GM21447 (cell line): Measurements from ENCODE around the gene CDO1.

ENCODE experiments used
- ATAC-seq: cut with Tn5 transposase; IDR thresholded peaks from one replicate; pipeline ENCODE4 v1.9.1; 2021; ENCODE audit not compliant: unreplicated experiment

Gene CDO1

DNA sequence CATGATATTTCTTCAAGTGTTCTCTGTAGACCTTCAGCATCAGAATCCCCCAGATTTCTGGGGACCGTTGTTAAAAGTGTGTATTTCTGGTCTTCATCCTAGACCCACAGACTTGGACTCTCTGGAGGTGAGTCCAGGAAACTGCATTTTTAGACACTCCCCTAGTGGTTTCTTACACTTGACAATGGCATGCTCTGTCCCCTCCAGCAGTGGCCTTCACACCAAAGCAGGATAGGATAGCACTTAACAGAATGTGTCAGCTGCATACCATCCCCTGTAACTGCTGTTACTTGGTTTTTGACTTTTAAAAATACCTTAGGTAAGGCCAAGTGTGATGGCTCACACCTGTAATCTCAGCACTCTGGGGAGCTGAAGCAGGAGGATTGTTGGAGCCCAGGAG is 20.8 kb downstream of the CDO1 start:
- no peak for ATAC-seq

DNA sequence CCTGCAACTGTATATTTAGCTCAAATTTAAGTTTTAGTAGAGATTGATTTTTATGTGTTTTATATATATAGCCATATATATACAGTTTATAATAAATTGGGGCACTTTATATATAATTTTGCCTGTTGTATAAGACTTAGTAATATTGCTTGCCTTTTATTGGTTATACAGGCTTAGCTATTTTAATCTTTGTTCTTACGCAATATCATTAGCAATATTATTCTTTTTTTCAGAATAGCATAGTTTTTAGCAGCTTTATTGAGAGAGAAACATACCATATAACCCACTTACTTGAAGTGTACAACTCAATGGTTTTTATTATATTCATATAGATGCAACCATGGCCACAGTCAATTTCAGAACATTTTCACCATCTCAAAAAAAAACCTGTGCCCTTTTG is 28.0 kb downstream of the CDO1 start:
- ATAC-seq, result no peak

GRCh38 chr5:115787426-115787825 is 29.0 kb downstream of the CDO1 start:
- ATAC-seq, result no peak

DNA sequence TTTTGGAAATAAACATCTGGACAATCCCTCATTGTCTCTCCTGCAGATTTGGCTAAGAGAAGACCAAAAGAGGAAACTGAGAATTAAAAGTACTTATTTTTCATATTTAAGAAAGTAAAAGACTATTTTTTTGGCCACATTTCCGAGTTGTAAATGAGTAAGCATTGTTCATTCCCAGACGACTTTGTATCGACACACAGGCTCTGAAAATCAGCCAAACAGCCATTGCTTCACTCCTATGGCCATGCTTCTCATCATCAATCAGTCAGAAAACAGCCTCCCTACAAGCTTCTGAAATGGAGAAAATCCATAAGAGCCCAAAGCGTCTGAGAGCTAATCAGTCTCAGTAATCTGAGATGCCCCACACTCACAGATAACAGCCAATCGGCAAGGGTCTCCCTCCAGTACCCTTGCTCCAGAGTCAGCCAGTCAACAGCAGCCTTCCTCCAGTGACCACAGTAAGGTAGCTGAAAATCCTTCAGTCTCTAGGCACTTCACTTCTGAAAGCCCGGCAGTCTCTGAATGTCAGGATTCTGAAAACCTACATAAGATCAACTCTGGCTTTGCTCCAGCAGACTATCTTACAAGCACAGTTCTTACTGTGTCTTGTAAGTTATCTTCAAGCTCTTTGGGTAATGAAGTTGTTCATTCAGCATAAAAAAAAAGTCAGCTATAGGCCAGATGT is 30.9 kb downstream of the CDO1 start:
- no peak for ATAC-seq

GRCh38 chr5:115778417-115778816 is 38.0 kb downstream of the CDO1 start:
- ATAC-seq, result no peak

DNA sequence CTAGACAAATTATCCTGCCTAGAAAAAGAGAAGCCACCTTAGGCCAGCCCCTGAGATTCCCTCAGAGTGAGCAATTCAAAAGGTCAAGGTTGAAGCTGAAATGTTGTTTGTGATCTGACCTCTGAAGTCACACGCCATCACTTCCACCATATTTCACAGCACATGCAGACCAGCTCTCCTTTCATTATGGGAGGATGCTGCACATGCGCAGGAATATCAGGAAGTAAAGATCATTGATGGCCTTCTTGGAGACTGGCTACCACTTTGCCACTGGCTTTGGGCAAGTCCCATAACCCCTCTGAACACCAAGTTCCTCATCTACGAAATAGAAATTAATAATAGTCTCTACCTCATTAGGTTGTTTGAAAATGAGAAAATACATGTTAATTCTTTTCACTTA is 39.5 kb downstream of the CDO1 start:
- no peak for ATAC-seq

DNA sequence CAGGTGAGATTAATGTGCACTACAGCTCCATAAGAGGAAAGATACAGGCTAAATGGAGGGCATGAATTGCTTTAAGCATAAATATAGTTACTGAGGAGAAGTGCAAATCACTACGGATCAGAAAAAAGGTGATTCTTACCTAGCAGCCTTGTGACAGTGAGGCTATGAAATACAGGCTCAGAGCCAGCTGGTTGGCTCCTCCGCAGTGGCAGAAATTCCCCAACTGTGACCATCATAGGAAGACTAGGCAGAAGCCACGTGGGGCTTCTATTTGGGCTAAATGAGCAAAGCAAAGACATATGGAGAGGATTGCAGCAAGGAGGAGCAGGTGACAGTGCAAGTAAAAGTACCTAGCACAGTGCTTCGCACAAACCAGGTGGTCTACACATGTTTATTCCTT is 40.5 kb downstream of the CDO1 start:
- ATAC-seq, result no peak

GRCh38 chr5:115774684-115775083 is 41.8 kb downstream of the CDO1 start:
- ATAC-seq, result no peak

DNA sequence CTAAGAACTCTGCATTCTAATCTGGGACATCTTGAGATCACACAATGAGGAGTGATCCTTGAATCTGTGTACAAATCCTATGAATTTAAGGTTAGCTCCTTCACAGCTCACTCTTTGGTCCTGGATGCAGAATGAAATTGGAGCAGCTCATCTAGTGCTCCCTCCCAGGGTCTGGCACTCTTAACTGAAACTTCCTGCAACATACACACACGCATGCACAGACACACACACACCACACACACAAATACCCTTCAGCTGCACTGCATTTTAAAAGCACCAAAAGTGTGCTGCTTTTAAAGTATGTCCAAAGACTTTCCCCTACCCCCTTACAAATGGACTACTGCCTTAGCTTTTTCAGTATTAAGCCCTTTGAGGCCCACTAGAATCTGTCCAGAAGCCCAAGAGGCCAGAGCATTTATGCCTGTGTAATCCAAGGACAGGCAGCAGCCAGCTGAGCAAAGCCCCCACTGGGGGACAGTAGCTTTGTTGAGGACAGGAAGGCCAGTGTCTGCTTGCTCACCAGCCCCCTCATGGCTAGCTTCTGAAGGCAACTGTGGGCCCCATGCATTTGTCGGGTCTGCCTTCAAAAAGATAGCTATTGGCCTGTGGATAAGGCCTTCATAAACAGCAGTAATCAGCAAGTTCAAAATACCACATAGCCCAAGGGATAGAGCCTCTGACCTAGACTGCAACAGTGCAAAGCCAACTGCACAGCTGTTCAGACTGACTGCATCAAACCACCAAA is 43.6 kb downstream of the CDO1 start:
- ATAC-seq, result no peak

GRCh38 chr5:115770466-115770865 is 46.0 kb downstream of the CDO1 start:
- ATAC-seq, result no peak

GRCh38 chr5:115767424-115767823 is 49.0 kb downstream of the CDO1 start:
- no peak for ATAC-seq

DNA sequence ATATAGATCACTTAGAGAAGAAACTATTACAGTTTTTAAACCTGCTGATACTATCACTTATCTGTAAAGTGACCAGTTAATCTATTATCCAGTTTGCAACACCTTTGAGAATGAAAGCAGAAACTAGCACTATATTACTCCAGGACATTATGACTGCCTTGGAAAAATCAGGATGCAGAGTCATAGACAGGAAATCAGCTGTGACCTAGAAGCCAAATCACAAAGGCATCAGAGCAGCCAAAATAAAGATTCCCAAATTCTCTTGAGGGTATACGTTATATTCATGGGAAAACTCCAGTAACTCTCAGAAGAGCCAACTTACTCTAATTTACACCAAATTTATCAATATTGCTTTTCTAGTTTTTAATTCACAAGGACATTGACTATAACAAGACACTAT is 49.9 kb downstream of the CDO1 start:
- no peak for ATAC-seq

DNA sequence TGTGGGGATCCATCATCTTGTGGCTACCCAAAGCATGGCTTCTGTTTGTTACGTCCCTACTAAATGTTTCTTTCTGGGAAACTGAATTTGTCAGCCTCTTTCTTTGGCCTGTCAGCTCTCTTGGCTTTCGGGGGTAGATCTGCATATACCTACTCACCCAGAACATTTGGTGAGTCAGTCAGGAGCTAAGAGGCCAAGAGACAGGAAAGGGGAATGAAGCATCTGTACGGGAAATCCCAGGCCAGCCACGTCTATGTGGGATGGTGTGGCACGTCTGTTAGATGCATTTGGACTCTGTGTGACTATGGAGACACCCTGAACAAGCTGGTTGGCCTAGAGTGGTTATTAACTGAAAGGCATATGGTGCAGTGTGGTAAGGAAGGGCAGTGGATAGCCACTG is 58.1 kb downstream of the CDO1 start:
- ATAC-seq, result peak; percentile 83

- no peak for ATAC-seq
Measured at GRCh38 chr5:115755675-115756074, 60.8 kb downstream of the CDO1 start.
